Measurements from ENCODE around the gene SEMA6C. TPM values are rescaled to one million over a fixed set of nuclear protein-coding genes. Genes with fewer than 3 reads are reported as not detected.

Gene SEMA6C
- total and polyA plus RNA-seq, 4 donors = 1.4 to 1.5 (median 1.4) TPM

GRCh38 chr1:151142411-151143056, 3.9 kb downstream of the SEMA6C start:
- Histone ChIP-seq H3K27ac (ENCODE audit: low read depth in 1 of 2, low read length in 2 of 2) (no peak overlapping the region), H3K4me3 (ENCODE audit: low read depth in 1 of 3, low read length in 3 of 3) (no peak overlapping the region), H3K36me3 (ENCODE audit: control insufficient read depth in 4 of 4, insufficient read depth in 3 of 4, low read depth in 1 of 4, low read length in 3 of 4) (peaks cover 0 to 7% (median 0%) of the 10 kb centered on the region in 4 donors), H3K4me1 (ENCODE audit: control insufficient read depth in 4 of 4, insufficient read depth in 4 of 4, low read length in 3 of 4) (peaks cover 0 to 20% (median 11%) of the 10 kb centered on the region in 4 donors), H3K9me3 (ENCODE audit: control insufficient read depth in 4 of 4, low read length in 3 of 4) (no peaks in the 10 kb centered on the region), H3K9ac (ENCODE audit: low read depth in 1 of 2, low read length in 2 of 2) (no peak overlapping the region), H3K27me3 (ENCODE audit: control insufficient read depth in 4 of 4, insufficient read depth in 4 of 4, low read length in 3 of 4) (no peaks in the 10 kb centered on the region)
- no peak for DNase-seq (ENCODE audit: low spot score)
- TF ChIP-seq JUND (IDR thresholded peaks at IDR 0.05) = no peak
- TF ChIP-seq EGR1 (IDR thresholded peaks at IDR 0.05; ENCODE audit: low read depth in 2 of 2) = no peak
- TF ChIP-seq RAD21 (IDR thresholded peaks at IDR 0.05) = no peak
- TF ChIP-seq MAX (IDR thresholded peaks at IDR 0.05) = no peak
- no peak for TF ChIP-seq REST (IDR thresholded peaks at IDR 0.05)
- TF ChIP-seq YY1 (IDR thresholded peaks at IDR 0.05) = no peak
- no peak for TF ChIP-seq FOXA1 (IDR thresholded peaks at IDR 0.05)
- no peak for TF ChIP-seq NR2F2 (IDR thresholded peaks at IDR 0.05)
- TF ChIP-seq CTCF (IDR thresholded peaks at IDR 0.05; ENCODE audit: low read depth, low read length, missing input control) = no peak
- TF ChIP-seq ZBTB33 (IDR thresholded peaks at IDR 0.05) = no peak
- TF ChIP-seq ATF3 (IDR thresholded peaks at IDR 0.05) = no peak
- TF ChIP-seq TAF1 (conservative IDR thresholded peaks at IDR 0.05) = no peak
- 95% methylated on average over 5 of the region's 5 CpGs for WGBS

GRCh38 chr1:151137789-151138188, 8.6 kb downstream of the SEMA6C start:
- no peaks in the 10 kb centered on the region for H3K27me3 ChIP-seq (ENCODE audit: control insufficient read depth in 4 of 4, insufficient read depth in 4 of 4, low read length in 3 of 4)
- H3K9ac ChIP-seq (ENCODE audit: low read depth in 1 of 2, low read length in 2 of 2) = no peak overlapping the region
- WGBS = 97% methylated on average over 7 of the region's 7 CpGs
- H3K27ac ChIP-seq (ENCODE audit: low read depth in 1 of 2, low read length in 2 of 2) = no peak overlapping the region
- no peaks in the 10 kb centered on the region for H3K4me1 ChIP-seq (ENCODE audit: control insufficient read depth in 4 of 4, insufficient read depth in 4 of 4, low read length in 3 of 4)
- peaks cover 0 to 17% (median 4%) of the 10 kb centered on the region in 4 donors for H3K36me3 ChIP-seq (ENCODE audit: control insufficient read depth in 4 of 4, insufficient read depth in 3 of 4, low read depth in 1 of 4, low read length in 3 of 4)
- H3K9me3 ChIP-seq (ENCODE audit: control insufficient read depth in 4 of 4, low read length in 3 of 4) = no peaks in the 10 kb centered on the region
- no peak for DNase-seq (ENCODE audit: low spot score)
- H3K4me3 ChIP-seq (ENCODE audit: low read depth in 1 of 3, low read length in 3 of 3) = no peak overlapping the region
- no peak for TF ChIP-seq RXRA (IDR thresholded peaks at IDR 0.05)
- TF ChIP-seq EGR1 (IDR thresholded peaks at IDR 0.05; ENCODE audit: low read depth in 2 of 2) = no peak
- no peak for TF ChIP-seq GABPA (IDR thresholded peaks at IDR 0.05 in 1 of 2, conservative IDR thresholded peaks at IDR 0.05 in 1 of 2)
- no peak for TF ChIP-seq RAD21 (IDR thresholded peaks at IDR 0.05)
- no peak for TF ChIP-seq FOXA2 (IDR thresholded peaks at IDR 0.05)
- TF ChIP-seq ZBTB33 (IDR thresholded peaks at IDR 0.05) = no peak
- TF ChIP-seq HNF4A (conservative IDR thresholded peaks at IDR 0.05) = no peak
- TF ChIP-seq MAX (IDR thresholded peaks at IDR 0.05) = no peak
- no peak for TF ChIP-seq SP1 (IDR thresholded peaks at IDR 0.05)
- TF ChIP-seq CTCF (IDR thresholded peaks at IDR 0.05; ENCODE audit: low read depth, low read length, missing input control) = no peak
- no peak for TF ChIP-seq JUND (IDR thresholded peaks at IDR 0.05)

Data from liver (tissue), 9 donors.